Osteocyte (in vitro differentiated cells): ENCODE data around the gene ANKEF1. TPM values are rescaled to one million over a fixed set of nuclear protein-coding genes. Genes with fewer than 3 reads are reported as not detected.
"Not testable (repeated sequence)": the region's sequence is repeated elsewhere in the genome, so short reads cannot be mapped to it uniquely, and the experiment has no call there.

ENCODE experiments used
- DNase-seq: peaks from one replicate; pipeline ENCODE4 v3.0.0; 2021; ENCODE audit warnings: mixed read lengths; ENCODE audit not compliant: unreplicated experiment; ENCODE audit errors: extremely low spot score
- H3K27ac Mint-ChIP-seq: one replicate; pipeline ENCODE4 v1.8.0; 2021; ENCODE audit warnings: mild to moderate bottlenecking, mixed read lengths; ENCODE audit not compliant: unreplicated experiment
- H3K27me3 Mint-ChIP-seq: one replicate; pipeline ENCODE4 v1.8.0; 2021; ENCODE audit warnings: mixed read lengths; ENCODE audit not compliant: unreplicated experiment
- H3K36me3 Mint-ChIP-seq: one replicate; pipeline ENCODE4 v1.8.0; 2021; ENCODE audit warnings: mixed read lengths; ENCODE audit not compliant: unreplicated experiment
- H3K4me1 Mint-ChIP-seq: one replicate; pipeline ENCODE4 v1.8.0; 2021; ENCODE audit warnings: mixed read lengths; ENCODE audit not compliant: unreplicated experiment
- H3K4me3 Mint-ChIP-seq: one replicate; pipeline ENCODE4 v1.8.0; 2021; ENCODE audit warnings: mild to moderate bottlenecking, moderate library complexity, mixed read lengths; ENCODE audit not compliant: unreplicated experiment
- H3K9me3 Mint-ChIP-seq: one replicate; pipeline ENCODE4 v1.8.0; 2021; ENCODE audit warnings: mixed read lengths; ENCODE audit not compliant: unreplicated experiment
- CTCF ChIP-seq: fragments of 200-600 bp; sonication (generic); IDR thresholded peaks from 2 replicates; pipeline ENCODE4 v1.5.0; 2021; ENCODE audit warnings: antibody characterized with exemption, mild to moderate bottlenecking, moderate library complexity
- total RNA-seq: library from RNA; stranded (reverse); gene quantifications from 2 replicates; pipeline ENCODE4 v1.2.1, GENCODE V29; 2021

The ANKEF1 gene
- total RNA-seq, 1 donor from 2014 or later: 0.30 TPM

GRCh38 chr20:10012464-10012863, 22.3 kb upstream of the ANKEF1 start:
- no peaks in the 10 kb centered on the region for H3K36me3 Mint-ChIP-seq
- no peaks in the 10 kb centered on the region for H3K4me1 Mint-ChIP-seq
- no peak for TF ChIP-seq CTCF
- H3K27ac Mint-ChIP-seq: no peak overlapping the region
- H3K9me3 Mint-ChIP-seq: no peaks in the 10 kb centered on the region
- H3K4me3 Mint-ChIP-seq: no peak overlapping the region
- DNase-seq: no peak
- peaks cover 18% of the 10 kb centered on the region for H3K27me3 Mint-ChIP-seq

DNA sequence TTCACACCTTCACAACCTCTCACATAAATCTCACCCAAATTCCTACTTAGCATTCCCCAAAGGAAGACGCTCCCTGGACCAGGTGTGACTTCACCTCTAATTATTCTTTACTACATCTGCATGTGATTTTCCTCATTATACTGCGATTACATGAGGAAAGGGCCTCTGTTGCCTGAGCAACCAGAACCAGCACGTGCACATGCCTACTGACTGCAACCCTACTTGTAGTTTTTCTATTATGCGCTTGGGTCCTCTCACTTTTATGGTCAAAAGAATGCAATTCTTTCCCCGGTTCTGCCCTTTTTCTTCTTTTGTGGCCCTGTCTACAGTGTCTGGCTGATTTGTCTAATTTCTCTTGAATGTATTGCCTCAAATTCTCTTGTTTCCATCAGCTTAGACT, 20.4 kb upstream of the ANKEF1 start:
- no peak overlapping the region for H3K4me3 Mint-ChIP-seq
- peaks cover 18% of the 10 kb centered on the region for H3K27me3 Mint-ChIP-seq
- no peaks in the 10 kb centered on the region for H3K4me1 Mint-ChIP-seq
- H3K27ac Mint-ChIP-seq: no peak overlapping the region
- DNase-seq: no peak
- H3K9me3 Mint-ChIP-seq: no peaks in the 10 kb centered on the region
- no peak for TF ChIP-seq CTCF
- no peaks in the 10 kb centered on the region for H3K36me3 Mint-ChIP-seq

DNA sequence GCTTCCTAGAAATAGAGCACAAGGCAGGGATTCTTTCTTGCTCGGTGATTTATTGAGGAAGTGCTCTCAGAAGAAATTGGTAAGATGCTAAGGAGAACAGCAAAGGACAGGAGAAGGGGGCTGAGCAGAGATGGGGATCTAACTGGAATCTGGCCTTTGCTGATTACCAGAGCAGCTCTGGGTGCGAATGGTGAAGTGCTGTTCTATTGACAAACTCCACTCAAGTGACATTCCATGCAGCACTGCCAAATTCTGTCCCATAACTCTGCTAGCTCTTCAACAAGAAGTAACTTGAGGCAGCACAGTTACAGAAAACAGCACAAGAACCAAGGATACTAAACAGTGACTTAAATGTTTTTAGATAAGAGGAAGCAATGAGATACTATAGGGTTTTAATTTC, 13.8 kb upstream of the ANKEF1 start:
- Mint-ChIP-seq H3K27ac (no peak overlapping the region), H3K36me3 (no peaks in the 10 kb centered on the region), H3K27me3 (peaks cover 25% of the 10 kb centered on the region), H3K9me3 (no peaks in the 10 kb centered on the region), H3K4me1 (no peaks in the 10 kb centered on the region), H3K4me3 (no peak overlapping the region)
- TF ChIP-seq CTCF: no peak
- no peak for DNase-seq

DNA sequence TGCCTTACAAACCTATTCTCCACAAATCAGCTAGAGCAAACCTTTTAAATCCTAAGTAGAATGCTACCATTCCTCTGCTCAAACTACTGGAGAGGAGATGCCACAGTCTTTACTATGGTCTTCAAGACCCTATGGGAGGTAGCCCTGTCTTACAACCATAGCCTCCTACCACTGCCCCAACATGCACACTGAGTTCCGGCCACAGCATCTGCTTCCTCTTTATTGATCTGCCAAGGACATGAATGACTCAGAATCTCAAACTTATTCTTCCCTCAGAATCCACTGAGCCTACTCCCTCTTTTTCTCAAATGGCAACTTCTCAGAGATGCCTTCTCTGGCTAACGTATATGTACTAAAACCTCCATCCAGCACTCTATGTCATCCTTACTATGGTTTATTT, 12.2 kb upstream of the ANKEF1 start:
- Mint-ChIP-seq H3K27me3 (peaks cover 31% of the 10 kb centered on the region), H3K36me3 (no peaks in the 10 kb centered on the region), H3K9me3 (no peaks in the 10 kb centered on the region), H3K4me1 (no peaks in the 10 kb centered on the region), H3K27ac (no peak overlapping the region), H3K4me3 (no peak overlapping the region)
- DNase-seq: no peak
- no peak for TF ChIP-seq CTCF

DNA sequence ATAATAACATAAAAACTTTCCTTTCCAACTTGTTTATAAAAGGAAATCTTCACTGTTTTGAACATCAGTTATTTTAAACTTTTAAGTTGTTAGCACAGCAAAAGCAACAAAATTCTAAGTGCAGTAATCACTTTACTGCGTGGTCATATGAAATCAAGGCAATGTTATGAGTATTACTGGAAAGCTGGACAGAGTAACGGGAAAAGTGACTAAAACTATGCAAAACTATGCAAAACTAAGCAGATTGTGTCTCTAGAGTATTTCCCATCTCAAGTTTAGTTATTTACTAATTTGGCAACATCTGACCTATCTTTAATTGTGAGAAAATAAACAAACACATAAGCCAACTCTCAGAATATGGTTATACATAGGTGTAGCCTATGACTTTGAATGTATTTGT, 10.9 kb upstream of the ANKEF1 start:
- peaks cover 38% of the 10 kb centered on the region for H3K27me3 Mint-ChIP-seq
- H3K27ac Mint-ChIP-seq: no peak overlapping the region
- no peak for DNase-seq
- H3K4me3 Mint-ChIP-seq: no peak overlapping the region
- H3K9me3 Mint-ChIP-seq: no peaks in the 10 kb centered on the region
- no peaks in the 10 kb centered on the region for H3K4me1 Mint-ChIP-seq
- H3K36me3 Mint-ChIP-seq: no peaks in the 10 kb centered on the region
- TF ChIP-seq CTCF: no peak

DNA sequence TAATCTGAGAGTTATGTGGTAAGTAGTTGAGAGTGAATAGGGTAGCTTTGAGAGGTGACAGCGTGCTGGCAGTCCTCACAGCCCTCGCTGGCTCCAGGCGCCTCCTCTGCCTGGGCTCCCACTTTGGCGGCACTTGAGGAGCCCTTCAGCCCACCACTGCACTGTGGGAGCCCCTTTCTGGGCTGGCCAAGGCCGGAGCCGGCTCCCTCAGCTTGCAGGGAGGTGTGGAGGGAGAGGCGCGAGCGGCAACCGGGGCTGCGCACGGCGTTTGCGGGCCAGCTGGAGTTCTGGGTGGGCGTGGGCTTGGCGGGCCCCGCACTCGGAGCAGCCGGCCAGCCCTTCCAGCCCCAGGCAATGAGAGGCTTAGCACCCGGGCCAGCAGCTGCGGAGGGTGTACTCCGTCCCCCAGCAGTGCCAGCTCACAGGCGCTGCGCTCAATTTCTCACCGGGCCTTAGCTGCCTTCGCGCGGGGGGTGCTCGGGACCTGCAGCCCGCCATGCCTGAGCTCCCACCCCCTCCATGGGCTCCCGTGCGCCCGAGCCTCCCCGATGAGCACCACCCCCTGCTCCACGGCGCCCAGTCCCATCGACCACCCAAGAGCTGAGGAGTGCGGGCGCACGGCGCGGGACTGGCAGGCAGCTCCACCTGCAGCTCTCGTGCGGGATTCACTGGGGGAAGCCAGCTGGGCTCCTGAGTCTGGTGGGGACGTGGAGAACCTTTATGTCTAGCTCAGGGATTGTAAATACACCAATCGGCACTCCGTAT, 3.2 kb upstream of the ANKEF1 start:
- H3K36me3 Mint-ChIP-seq, DNase-seq, H3K9me3 Mint-ChIP-seq, H3K4me3 Mint-ChIP-seq, H3K27ac Mint-ChIP-seq, H3K4me1 Mint-ChIP-seq: not testable (repeated sequence)
- peaks cover 32% of the 10 kb centered on the region for H3K27me3 Mint-ChIP-seq

DNA sequence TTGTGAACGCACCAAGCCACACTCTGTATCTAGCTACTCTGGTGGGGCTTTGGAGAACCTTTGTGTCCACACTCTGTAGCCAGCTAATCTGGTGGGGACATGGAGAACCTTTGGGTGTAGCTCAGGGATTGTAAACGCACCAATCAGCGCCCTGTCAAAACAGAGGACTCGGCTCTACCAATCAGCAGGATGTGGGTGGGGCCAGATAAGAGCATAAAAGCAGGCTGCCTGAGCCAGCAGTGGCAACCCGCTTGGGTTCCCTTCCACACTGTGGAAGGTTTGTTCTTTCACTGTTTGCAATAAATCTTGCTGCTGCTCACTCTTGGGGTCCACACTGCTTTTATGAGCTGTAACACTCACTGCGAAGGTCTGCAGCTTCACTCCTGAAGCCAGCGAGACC, 2.5 kb upstream of the ANKEF1 start:
- not testable (repeated sequence) for H3K4me1 Mint-ChIP-seq, DNase-seq, H3K27ac Mint-ChIP-seq, H3K9me3 Mint-ChIP-seq, H3K36me3 Mint-ChIP-seq, H3K4me3 Mint-ChIP-seq
- H3K27me3 Mint-ChIP-seq: peaks cover 29% of the 10 kb centered on the region
